Measurements from ENCODE around the gene ARHGAP45. TPM values are rescaled to one million over a fixed set of nuclear protein-coding genes. Genes with fewer than 3 reads are reported as not detected.

The ARHGAP45 gene
- total and polyA plus RNA-seq, 2 of the 8 experiments (the other 6 are each of a cell fraction or from before 2014, with no cell fraction given), result 31.4 to 41.8 TPM

GRCh38 chr19:1018932-1019615, 47.9 kb upstream of the ARHGAP45 start:
- Histone ChIP-seq H2BK5ac (ENCODE audit: low read depth, low read length) (peak overlapping the region; percentile 60; the same call in 1 of the 2 replicates), H3K27me3 (replicated peaks in 1 of 4; ENCODE audit: control insufficient read depth in 3 of 4, extremely low read depth in 1 of 4, insufficient read depth in 3 of 4, low read length in 3 of 4) (no peaks in the 10 kb centered on the region), H2BK12ac (ENCODE audit: low read depth, low read length) (no peak overlapping the region), H2AFZ (ENCODE audit: low read length) (no peak overlapping the region), H3K27ac (ENCODE audit: low read depth, low read length) (no peak overlapping the region), H2BK20ac (ENCODE audit: low read length) (no peak overlapping the region), H3K79me1 (ENCODE audit: low read depth, low read length) (peaks cover 24% of the 10 kb centered on the region), H3K36me3 (ENCODE audit: control insufficient read depth in 2 of 4, insufficient read depth in 4 of 4, low read length in 3 of 4) (peaks cover 0 to 3% (median 0%) of the 10 kb centered on the region in 4 experiments; a peak in 1 of 8 replicates), H3K9ac (replicated peaks in 1 of 4; ENCODE audit: extremely low read depth in 1 of 4, low read depth in 3 of 4, low read length in 3 of 4) (no peak overlapping the region; a peak in 1 of 7 replicates), H3K23me2 (ENCODE audit: low read depth, low read length) (peaks cover 9% of the 10 kb centered on the region), H3K9me3 (ENCODE audit: insufficient read depth in 2 of 2, low read depth in 1 of 2, low read length in 1 of 2) (no peaks in the 10 kb centered on the region), H3K4ac (replicated peaks; ENCODE audit: insufficient read length, low read depth, low read length) (no peak overlapping the region), H2BK120ac (replicated peaks; ENCODE audit: low read depth, low read length) (no peak overlapping the region), H3K4me2 (ENCODE audit: insufficient read depth in 1 of 2, low read depth in 2 of 2, low read length in 2 of 2) (peak overlapping the region; percentile 93 to 98; a peak in 3 of 4 replicates), H2BK15ac (ENCODE audit: low read length) (no peak overlapping the region), H4K8ac (ENCODE audit: extremely low read depth, insufficient read depth, low read length) (peak overlapping the region; percentile 80; the same call in 1 of the 2 replicates), H3K56ac (replicated peaks; ENCODE audit: insufficient read length, low read depth, low read length) (no peak overlapping the region), H3K14ac (ENCODE audit: insufficient read length) (no peak overlapping the region), H3K4me1 (replicated peaks in 1 of 4; ENCODE audit: control insufficient read depth in 3 of 4, insufficient read depth in 4 of 4, low read length in 3 of 4) (peaks cover 0 to 37% (median 25%) of the 10 kb centered on the region in 4 experiments; a peak in 5 of 7 replicates), H3K23ac (ENCODE audit: insufficient read length) (no peak overlapping the region), H3K4me3 (ENCODE audit: extremely low read depth in 1 of 4, insufficient read depth in 2 of 4, low read depth in 3 of 4, low read length in 4 of 4) (peak overlapping the region in 2 of 4 experiments; percentile 10 to 96; a peak in 3 of 8 replicates), H3K18ac (ENCODE audit: extremely low read depth, low read length) (no peak overlapping the region), H2AK5ac (ENCODE audit: low read depth, low read length) (no peak overlapping the region), H4K20me1 (replicated peaks in 1 of 2; ENCODE audit: control insufficient read depth in 1 of 2, insufficient read depth in 2 of 2, low read length in 2 of 2) (peaks cover 36 to 46% of the 10 kb centered on the region in 2 experiments), H3K79me2 (ENCODE audit: control insufficient read depth in 1 of 2, insufficient read depth in 2 of 2, low read length in 2 of 2) (peaks cover 36 to 68% of the 10 kb centered on the region in 2 experiments), H4K91ac (replicated peaks; ENCODE audit: insufficient read length, low read length) (no peak overlapping the region), H4K5ac (ENCODE audit: insufficient read length, low read depth, low read length) (no peak overlapping the region)
- no peak for FAIRE-seq
- POLR2A ChIA-PET (ENCODE audit: partially characterized antibody), result interaction anchor here (0.6 to 6.4 kb wide), 13 partner anchors 10 to 202 kb away, joined by 3 to 125 read pairs (median 4); partner anchors contain the start of genes ABCA7 and CNN2
- no peak for DNase-seq (ENCODE audit: low read depth in 1 of 2, low spot score in 2 of 2)
- WGBS, 2 experiments (ENCODE audit: extremely low coverage in 1 of 2, insufficient coverage in 1 of 2, insufficient read length in 1 of 2, insufficient replicate concordance in 2 of 2, low coverage in 1 of 2, low lambda C conversion rate in 2 of 2, missing lambda C conversion rate in 1 of 2), result 88% methylated on average over 17 of the region's 17 CpGs; no CpG with 5 or more reads in 1 of the 2 experiments
- CTCF ChIA-PET (ENCODE audit: partially characterized antibody), result interaction anchor here (0.9 to 2.3 kb wide), 10 partner anchors 9 to 95 kb away, joined by 3 to 8 read pairs (median 4); no protein-coding TSS in a partner anchor
- TF ChIP-seq POU5F1 (IDR thresholded peaks at IDR 0.05; ENCODE audit: low read depth, low read length) (no peak), HDAC6 (IDR thresholded peaks at IDR 0.05; ENCODE audit: low read depth, low read length) (no peak), EZH2 (IDR thresholded peaks at IDR 0.05; ENCODE audit: low read depth, low read length, severe bottlenecking) (no peak), EP300 (IDR thresholded peaks at IDR 0.05; ENCODE audit: borderline replicate concordance in 1 of 2, low read depth in 2 of 2, low read length in 2 of 2) (no peak), NANOG (IDR thresholded peaks at IDR 0.05; ENCODE audit: insufficient read depth, low read depth, low read length, poor library complexity, severe bottlenecking) (no peak), CBX5 (IDR thresholded peaks at IDR 0.05; ENCODE audit: low read depth, low read length) (no peak), SIN3A (conservative IDR thresholded peaks at IDR 0.05 in 1 of 2, IDR thresholded peaks at IDR 0.05 in 1 of 2; ENCODE audit: low read depth in 1 of 2, low read length in 2 of 2) (no peak), RXRA (IDR thresholded peaks at IDR 0.05; ENCODE audit: insufficient read depth, low read depth, low read length) (no peak), CTBP2 (IDR thresholded peaks at IDR 0.05; ENCODE audit: borderline replicate concordance, insufficient read depth, insufficient read length, low read length) (no peak)
- TF ChIP-seq, protein P1, sequence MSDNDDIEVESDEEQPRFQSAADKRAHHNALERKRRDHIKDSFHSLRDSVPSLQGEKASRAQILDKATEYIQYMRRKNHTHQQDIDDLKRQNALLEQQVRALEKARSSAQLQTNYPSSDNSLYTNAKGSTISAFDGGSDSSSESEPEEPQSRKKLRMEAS (IDR thresholded peaks at IDR 0.05), result no peak
